CD4-positive, alpha-beta T cell treated with Interleukin-4 for 1 hour (primary cell): Measurements from ENCODE around the gene TM2D1.
A peak's percentile ranks its signal among the peaks of the same experiment; 100 is the strongest.

Experiments
- DNase-seq, 2 donors: peaks; one replicate each; pipeline ENCODE4 v3.0.0-alpha.2; 2020 to 2022

The TM2D1 gene

DNA sequence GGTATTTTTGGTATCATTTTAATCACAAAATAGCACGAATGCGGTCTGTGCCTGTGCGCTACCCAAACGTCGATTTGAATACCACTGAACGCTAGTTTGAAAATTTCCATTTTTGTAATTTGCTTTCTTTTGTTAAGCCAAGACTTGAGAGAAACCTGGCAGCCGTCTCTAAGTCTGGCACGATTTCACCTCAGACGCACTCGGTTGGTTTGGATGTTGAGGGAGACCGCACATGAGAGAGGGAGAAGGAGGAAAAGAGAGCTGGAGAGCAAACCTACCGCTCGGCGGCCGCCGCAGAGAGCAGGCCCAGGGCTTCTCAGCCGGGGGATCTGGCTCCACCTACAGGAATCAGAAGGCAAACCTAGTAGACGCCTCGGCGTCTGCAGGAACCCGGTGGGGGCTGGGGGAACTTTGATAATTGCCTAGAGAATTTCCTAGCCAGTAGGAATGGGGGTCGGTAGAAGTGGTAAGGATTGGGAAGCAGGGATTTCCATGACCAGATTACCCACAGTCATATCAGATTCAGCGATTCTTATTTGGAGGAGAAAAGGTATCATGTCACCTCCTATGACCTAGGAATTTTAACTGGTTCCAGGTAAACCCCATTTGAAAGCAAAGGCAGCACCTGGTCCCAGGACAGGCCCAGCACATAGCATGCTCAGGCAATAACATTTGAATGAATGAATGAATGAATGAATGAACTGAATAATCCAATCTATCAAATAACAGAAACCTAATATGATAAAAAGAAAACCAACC lies 83.2 kb downstream of the TM2D1 start:
- DNase-seq: peak; percentile 49 to 68

DNA sequence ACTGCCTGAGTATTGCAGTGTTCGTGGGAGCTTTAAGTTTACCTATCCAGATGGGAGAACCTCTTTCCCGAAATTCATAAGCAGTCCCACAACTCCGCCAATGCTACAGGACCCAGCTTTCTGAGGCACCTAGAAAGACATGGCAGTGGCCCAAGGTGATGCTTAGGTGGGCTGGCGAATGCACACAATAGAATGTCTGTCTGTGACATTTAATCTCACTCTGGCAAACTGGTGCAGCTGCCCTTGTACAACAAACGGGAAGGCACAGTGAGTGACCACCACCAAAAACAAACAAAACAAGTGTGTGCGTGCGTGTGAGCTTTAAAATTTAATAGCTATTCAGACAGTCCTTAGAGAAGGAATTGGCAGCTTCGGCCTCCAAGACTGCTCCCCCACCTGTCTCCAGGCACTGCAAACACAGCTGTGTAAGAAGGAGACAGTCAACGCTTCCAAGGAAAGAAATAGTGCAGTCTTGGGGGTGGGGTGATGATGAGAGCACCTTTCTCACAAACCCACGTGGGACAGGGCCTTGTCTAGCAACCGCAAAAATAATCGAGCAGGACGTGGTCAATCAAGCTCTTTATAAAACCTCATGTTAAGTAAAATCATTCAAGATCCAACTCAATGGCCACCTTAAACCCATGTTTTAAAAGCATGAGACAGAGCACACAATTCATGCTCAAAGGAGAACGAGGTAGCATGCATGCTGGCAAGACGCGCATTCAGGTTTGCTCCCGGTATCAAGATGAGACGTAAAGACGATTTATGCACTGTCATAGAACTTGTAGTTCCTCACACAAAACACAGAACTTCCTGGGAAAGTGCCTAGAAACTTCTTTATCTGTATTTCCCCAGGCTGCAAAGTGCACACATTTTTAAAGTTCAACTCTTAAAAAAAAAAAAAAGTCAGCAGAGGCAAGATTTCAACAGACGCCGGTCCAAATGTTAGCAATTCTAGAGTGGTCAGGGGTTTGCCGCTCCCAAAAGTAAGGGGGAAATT lies 84.1 kb downstream of the TM2D1 start:
- DNase-seq: peak; percentile 0 to 13

DNA sequence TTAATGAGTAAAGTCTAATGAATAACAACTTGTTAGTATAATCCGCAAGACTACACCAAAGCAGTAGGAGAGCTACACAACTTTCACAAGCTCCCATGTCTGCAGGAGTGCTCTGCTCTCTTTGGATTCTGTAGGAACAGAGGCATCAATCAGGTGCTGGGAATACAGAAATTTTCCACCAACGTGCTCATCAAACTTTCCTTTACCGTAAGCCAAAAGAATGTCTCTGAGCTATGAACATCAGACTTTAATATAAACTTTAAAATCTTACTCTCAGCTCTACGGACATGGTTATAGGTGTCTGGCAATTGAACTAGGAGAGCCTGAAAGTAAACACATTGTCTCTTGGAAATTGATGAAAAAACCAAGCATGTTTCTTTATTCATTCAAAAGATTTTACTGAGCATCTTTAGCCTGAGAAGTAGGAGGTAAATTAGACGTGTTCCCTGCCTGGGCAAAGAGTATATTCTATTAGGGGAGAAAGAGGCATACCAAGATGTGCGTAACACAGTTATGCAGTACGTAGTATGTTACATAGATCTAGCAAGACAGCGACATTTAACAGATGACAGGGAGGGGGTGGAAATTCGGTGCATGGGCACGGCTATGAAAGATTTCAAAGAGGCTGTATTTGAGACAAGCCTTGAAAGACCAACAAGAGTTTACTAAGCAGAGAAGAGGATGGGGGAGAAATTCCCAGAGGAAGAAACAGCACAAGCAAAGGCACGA lies 85.2 kb downstream of the TM2D1 start:
- no peak for DNase-seq

DNA sequence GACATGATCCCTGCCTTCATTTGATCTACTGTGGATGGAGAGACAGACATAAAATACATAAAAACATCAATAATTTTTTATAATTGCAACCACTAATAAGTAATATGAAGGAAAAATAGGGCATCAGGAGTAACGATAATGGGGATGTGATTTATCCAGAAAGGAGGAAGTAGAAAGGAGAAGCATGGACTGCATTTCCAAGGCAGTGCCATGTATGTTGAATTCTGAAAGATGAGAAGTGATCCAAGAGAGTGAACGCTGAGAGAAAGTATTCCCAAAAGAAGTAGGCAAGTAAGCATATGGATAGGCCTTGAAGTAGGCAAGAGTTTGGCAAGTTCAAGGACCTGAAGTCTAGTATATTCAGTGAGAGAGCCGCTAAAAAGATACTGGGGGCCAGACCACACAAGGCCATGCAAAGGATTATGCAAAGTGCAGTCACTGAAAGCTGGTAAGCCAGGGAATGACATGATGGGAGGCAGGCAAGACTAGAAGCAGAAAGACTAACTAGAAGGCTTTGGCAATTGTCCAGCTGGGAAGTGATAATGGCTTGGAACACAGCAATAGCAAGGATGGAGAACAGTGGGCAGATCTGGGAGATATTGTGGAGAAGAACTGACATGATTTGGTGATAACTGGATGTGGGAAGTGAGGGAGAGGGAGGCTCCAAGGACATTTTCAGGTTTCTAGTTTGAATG lies 85.9 kb downstream of the TM2D1 start:
- no peak for DNase-seq

DNA sequence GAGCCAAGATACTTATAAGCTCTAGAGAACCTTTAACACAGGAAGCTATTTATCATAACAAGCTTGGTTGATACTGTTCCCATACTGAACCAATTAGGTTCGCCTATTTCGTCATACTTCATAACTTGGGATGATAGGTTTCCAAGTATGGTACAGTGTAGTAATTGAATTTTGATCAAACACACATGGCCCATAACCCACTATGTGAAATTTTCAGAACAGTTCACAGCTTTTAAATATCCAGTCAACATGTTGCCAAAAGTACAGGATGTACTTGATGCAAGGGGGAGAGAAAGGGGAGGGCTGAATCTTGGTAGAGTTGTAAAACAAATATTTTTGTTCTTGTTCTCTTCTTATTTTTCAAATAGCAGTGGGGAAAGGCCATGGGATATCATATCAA lies 86.6 kb downstream of the TM2D1 start:
- DNase-seq: no peak

GRCh38 chr1:61637470-61637869 lies 87.5 kb downstream of the TM2D1 start:
- no peak for DNase-seq

GRCh38 chr1:61636814-61637213 lies 88.1 kb downstream of the TM2D1 start:
- no peak for DNase-seq

- DNase-seq: no peak
These were observed 88.6 kb downstream of the TM2D1 start for GRCh38 chr1:61636376-61636775.

GRCh38 chr1:61635557-61635956 lies 89.4 kb downstream of the TM2D1 start:
- DNase-seq: no peak

DNA sequence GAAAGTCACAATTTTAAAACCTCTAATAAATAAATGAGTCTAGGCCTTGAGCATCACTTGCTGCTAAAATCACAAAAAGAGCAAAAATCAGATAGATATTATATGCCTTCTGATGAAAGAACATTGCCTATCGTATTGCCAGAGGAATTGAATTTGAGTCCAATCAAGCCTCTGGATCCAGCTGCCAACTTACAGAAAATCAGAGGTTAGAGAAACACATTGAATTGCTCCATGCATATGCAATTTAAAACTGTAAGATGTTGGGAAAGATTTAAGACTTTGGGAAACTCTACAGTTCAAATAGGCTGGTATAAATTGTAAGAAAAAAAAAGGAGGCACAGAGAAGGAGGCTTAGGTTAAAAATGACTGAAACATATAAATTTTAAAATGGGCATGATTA lies 93.5 kb downstream of the TM2D1 start:
- no peak for DNase-seq
